ENCODE data around the gene ACTRT2.

The ACTRT2 gene

GRCh38 chr1:3055051-3055450 is 33.8 kb downstream of the ACTRT2 start:
- no peak for DNase-seq (ENCODE audit: low spot score)

GRCh38 chr1:3056641-3057040 is 35.4 kb downstream of the ACTRT2 start:
- no peak for DNase-seq (ENCODE audit: low spot score)

- no peak for DNase-seq (ENCODE audit: low spot score)
These were observed 37.2 kb downstream of the ACTRT2 start for GRCh38 chr1:3058263-3059030.

GRCh38 chr1:3060127-3060526 is 38.9 kb downstream of the ACTRT2 start:
- DNase-seq (ENCODE audit: low spot score) = no peak

- no peak for DNase-seq (ENCODE audit: low spot score)
These were observed 39.6 kb downstream of the ACTRT2 start for GRCh38 chr1:3060601-3061551.

GRCh38 chr1:3061566-3061965 is 40.3 kb downstream of the ACTRT2 start:
- no peak for DNase-seq (ENCODE audit: low spot score)

- no peak for DNase-seq (ENCODE audit: low spot score)
These were observed 40.8 kb downstream of the ACTRT2 start for GRCh38 chr1:3061981-3062615.

GRCh38 chr1:3062616-3063378 is 41.5 kb downstream of the ACTRT2 start:
- no peak for DNase-seq (ENCODE audit: low spot score)

- no peak for DNase-seq (ENCODE audit: low spot score)
These were observed 42.4 kb downstream of the ACTRT2 start for GRCh38 chr1:3063379-3064295.

GRCh38 chr1:3064296-3064850 is 43.1 kb downstream of the ACTRT2 start:
- no peak for DNase-seq (ENCODE audit: low spot score)

- DNase-seq (ENCODE audit: low spot score) = no peak
These were observed 43.6 kb downstream of the ACTRT2 start for GRCh38 chr1:3064901-3065300.

- DNase-seq (ENCODE audit: low spot score) = no peak
These were observed 44.1 kb downstream of the ACTRT2 start for GRCh38 chr1:3065396-3065795.

- DNase-seq (ENCODE audit: low spot score) = no peak
These were observed 44.5 kb downstream of the ACTRT2 start for GRCh38 chr1:3065797-3066196.

GRCh38 chr1:3066250-3066711 is 45.0 kb downstream of the ACTRT2 start:
- DNase-seq (ENCODE audit: low spot score) = no peak

GRCh38 chr1:3066826-3067225 is 45.6 kb downstream of the ACTRT2 start:
- DNase-seq (ENCODE audit: low spot score) = no peak

GRCh38 chr1:3067301-3067670 is 46.0 kb downstream of the ACTRT2 start:
- no peak for DNase-seq (ENCODE audit: low spot score)

- DNase-seq (ENCODE audit: low spot score) = no peak
These were observed 46.6 kb downstream of the ACTRT2 start for GRCh38 chr1:3067671-3068563.

- DNase-seq (ENCODE audit: low spot score) = no peak
These were observed 47.5 kb downstream of the ACTRT2 start, which contains the start of gene PRDM16 for GRCh38 chr1:3068564-3069431. TSS of gene PRDM16 (plus strand) at chr1:3069203. CDS start at chr1:3069260, 57 bp downstream.
